ENCODE data around the gene PPP2CA.

- no peak for TF ChIP-seq POLR2A (IDR thresholded peaks at IDR 0.05; ENCODE audit: low read depth)
- TF ChIP-seq CTCF (IDR thresholded peaks at IDR 0.05): no peak
- TF ChIP-seq EP300 (IDR thresholded peaks at IDR 0.05): no peak
- no peak for TF ChIP-seq POLR2AphosphoS5 (IDR thresholded peaks at IDR 0.05)
These were observed 23.9 kb upstream of the PPP2CA start for GRCh38 chr5:134249469-134250379.
